Heart left ventricle (tissue), 13 donors: ENCODE measurements around the gene CACNB4.
"Not testable (repeated sequence)": the region's sequence is repeated elsewhere in the genome, so short reads cannot be mapped to it uniquely, and the experiment has no call there.

ENCODE experiments used
- POLR2A ChIP-seq, 2 donors: fragments of 450-650 bp; IDR thresholded peaks; one replicate each; pipeline ENCODE4 v1.6.1; 2017; ENCODE audit warnings: antibody characterized with exemption in 2 of 2, mild to moderate bottlenecking in 2 of 2, moderate library complexity in 2 of 2
- TF ChIP-seq, protein P1 (sequence below), 12 donors: fragments of 200-600 bp; sonication (generic) in 4 of 12; IDR thresholded peaks; one replicate each; pipeline versions ENCODE4 v1.5.0 to v1.8.0; 2018 to 2022; ENCODE audit warnings: antibody characterized with exemption in 12 of 12, mild to moderate bottlenecking in 5 of 12
- donor health status: ischemic (EF 13 %, LVEDD 7.1; RV severe dilation, severe dysfunction).
- donor health status: DM: no; HTN: yes; CAD: no.
- donor health status: DM: no; HTN: no; CAD: no.
- donor health status: ischemic (EF 25% LVEDD 6.9; RV normal size, moderate dysfunction).
- donor health status: ischemic (EF 25% LVEDD 5.7; RV mildly dilated, moderate dysfunction).
- donor health status: ischemic (EF 35%, LVEDD 5.7; RV mildly dilated, moderate dysfunction).
- donor health status: nonischemic (EF 11% LVEDD 7.7; RV severe dilation, severe dysfunction).
- donor health status: DM: yes; HTN: yes; CAD: no.
- donor health status: PGD.
- donor health status: ischemic (EF 29% LVEDD 5.4; RV normal size, mild dysfunction).
- donor health status: nonischemic (EF 23%, LVEDD 6.1; RV moderate dilation, normal function).

DNA sequence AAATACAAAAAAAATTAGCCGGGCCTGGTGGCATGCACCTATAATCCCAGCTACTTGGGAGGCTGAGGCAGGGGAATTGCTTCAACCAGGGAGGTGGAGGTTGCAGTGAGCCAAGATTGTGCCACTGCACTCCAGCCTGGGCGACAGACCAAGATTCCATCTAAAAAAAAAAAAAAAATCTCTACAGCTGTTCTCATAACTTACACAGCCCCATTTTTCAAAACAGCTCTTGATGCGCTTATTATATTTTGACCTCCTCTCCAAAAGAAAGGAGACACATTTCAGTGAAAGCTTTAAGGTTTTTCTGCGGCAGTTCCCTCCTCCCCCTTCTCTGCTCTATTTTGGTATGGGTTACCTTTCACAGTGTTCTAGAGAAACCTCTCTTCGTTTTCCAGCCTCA lies 95.6 kb downstream of the CACNB4 start:
- TF ChIP-seq, protein P1, sequence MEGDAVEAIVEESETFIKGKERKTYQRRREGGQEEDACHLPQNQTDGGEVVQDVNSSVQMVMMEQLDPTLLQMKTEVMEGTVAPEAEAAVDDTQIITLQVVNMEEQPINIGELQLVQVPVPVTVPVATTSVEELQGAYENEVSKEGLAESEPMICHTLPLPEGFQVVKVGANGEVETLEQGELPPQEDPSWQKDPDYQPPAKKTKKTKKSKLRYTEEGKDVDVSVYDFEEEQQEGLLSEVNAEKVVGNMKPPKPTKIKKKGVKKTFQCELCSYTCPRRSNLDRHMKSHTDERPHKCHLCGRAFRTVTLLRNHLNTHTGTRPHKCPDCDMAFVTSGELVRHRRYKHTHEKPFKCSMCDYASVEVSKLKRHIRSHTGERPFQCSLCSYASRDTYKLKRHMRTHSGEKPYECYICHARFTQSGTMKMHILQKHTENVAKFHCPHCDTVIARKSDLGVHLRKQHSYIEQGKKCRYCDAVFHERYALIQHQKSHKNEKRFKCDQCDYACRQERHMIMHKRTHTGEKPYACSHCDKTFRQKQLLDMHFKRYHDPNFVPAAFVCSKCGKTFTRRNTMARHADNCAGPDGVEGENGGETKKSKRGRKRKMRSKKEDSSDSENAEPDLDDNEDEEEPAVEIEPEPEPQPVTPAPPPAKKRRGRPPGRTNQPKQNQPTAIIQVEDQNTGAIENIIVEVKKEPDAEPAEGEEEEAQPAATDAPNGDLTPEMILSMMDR (IDR thresholded peaks at IDR 0.05), result not testable (repeated sequence)
- not testable (repeated sequence) for TF ChIP-seq POLR2A (IDR thresholded peaks at IDR 0.05)
